HL-60 (cell line): Measurements from ENCODE around the gene MLH1.

Experiments
- DNase-seq, 2 experiments: peaks; one replicate each; pipeline ENCODE4 v3.0.0-alpha.2; 2010 to 2020; ENCODE audit warnings: low read depth in 1 of 2, low spot score in 1 of 2
- H3K27ac ChIP-seq: fragments of 250-450 bp; sonication (Bioruptor Pico); replicated peaks from 2 replicates; pipeline ENCODE4 v1.5.1; 2020; ENCODE audit warnings: mild to moderate bottlenecking, moderate library complexity
- H3K27me3 ChIP-seq: fragments of 250-450 bp; sonication (Bioruptor Pico); 2 replicates; pipeline ENCODE4 v1.5.1; 2021; ENCODE audit warnings: mild to moderate bottlenecking, moderate library complexity; ENCODE audit not compliant: insufficient read depth, poor library complexity, severe bottlenecking
- H3K4me3 ChIP-seq: replicated peaks from 2 replicates; pipeline ENCODE4 v1.5.1; 2011; ENCODE audit warnings: mild to moderate bottlenecking, control low read depth, low read length; ENCODE audit not compliant: insufficient read depth
- GABPA ChIP-seq: IDR thresholded peaks from 2 replicates; pipeline ENCODE4 v1.6.1; 2012; ENCODE audit warnings: low read depth
- POLR2AphosphoS5 ChIP-seq: IDR thresholded peaks from 2 replicates; pipeline ENCODE4 v1.6.1; 2012; ENCODE audit warnings: low read depth
- SPI1 ChIP-seq: IDR thresholded peaks from 2 replicates; pipeline ENCODE4 v1.6.1; 2012; ENCODE audit warnings: low read depth, mild to moderate bottlenecking, borderline replicate concordance
- TF ChIP-seq, protein P1 (sequence below): IDR thresholded peaks from one replicate; pipeline ENCODE4 v1.5.1; 2011; ENCODE audit warnings: low read length, control low read depth, inconsistent platforms; ENCODE audit not compliant: insufficient read depth
- TF ChIP-seq, protein P2 (sequence below): IDR thresholded peaks from 2 replicates; pipeline ENCODE4 v1.6.1; 2012; ENCODE audit warnings: low read depth; ENCODE audit not compliant: insufficient replicate concordance

Gene MLH1

DNA sequence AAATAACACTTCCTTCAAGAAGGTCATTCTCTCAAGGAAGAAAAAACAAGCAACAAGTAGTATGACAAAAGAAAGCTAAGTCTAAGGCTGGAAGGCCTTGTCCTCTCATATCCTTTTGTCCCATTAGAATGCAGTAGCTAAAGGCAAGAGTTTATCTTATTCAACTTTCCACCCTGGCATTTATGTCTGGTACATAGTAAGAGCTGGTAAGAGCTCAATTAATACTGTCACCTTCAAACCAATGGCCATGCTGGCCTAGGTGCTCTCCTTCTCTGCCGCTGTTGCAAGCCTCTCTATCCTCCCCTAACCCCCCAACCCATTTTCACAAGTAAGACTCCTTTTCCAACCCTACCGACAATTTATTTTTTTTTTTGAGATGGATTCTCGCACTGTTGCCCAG lies 99.2 kb downstream of the MLH1 start:
- Histone ChIP-seq H3K27me3 (no peaks in the 10 kb centered on the region), H3K27ac (no peak overlapping the region), H3K4me3 (no peak overlapping the region)
- DNase-seq = no peak
- TF ChIP-seq GABPA = no peak
- no peak for TF ChIP-seq POLR2AphosphoS5
- TF ChIP-seq SPI1 = no peak
- TF ChIP-seq, protein P1, sequence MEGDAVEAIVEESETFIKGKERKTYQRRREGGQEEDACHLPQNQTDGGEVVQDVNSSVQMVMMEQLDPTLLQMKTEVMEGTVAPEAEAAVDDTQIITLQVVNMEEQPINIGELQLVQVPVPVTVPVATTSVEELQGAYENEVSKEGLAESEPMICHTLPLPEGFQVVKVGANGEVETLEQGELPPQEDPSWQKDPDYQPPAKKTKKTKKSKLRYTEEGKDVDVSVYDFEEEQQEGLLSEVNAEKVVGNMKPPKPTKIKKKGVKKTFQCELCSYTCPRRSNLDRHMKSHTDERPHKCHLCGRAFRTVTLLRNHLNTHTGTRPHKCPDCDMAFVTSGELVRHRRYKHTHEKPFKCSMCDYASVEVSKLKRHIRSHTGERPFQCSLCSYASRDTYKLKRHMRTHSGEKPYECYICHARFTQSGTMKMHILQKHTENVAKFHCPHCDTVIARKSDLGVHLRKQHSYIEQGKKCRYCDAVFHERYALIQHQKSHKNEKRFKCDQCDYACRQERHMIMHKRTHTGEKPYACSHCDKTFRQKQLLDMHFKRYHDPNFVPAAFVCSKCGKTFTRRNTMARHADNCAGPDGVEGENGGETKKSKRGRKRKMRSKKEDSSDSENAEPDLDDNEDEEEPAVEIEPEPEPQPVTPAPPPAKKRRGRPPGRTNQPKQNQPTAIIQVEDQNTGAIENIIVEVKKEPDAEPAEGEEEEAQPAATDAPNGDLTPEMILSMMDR = no peak
- TF ChIP-seq, protein P2, sequence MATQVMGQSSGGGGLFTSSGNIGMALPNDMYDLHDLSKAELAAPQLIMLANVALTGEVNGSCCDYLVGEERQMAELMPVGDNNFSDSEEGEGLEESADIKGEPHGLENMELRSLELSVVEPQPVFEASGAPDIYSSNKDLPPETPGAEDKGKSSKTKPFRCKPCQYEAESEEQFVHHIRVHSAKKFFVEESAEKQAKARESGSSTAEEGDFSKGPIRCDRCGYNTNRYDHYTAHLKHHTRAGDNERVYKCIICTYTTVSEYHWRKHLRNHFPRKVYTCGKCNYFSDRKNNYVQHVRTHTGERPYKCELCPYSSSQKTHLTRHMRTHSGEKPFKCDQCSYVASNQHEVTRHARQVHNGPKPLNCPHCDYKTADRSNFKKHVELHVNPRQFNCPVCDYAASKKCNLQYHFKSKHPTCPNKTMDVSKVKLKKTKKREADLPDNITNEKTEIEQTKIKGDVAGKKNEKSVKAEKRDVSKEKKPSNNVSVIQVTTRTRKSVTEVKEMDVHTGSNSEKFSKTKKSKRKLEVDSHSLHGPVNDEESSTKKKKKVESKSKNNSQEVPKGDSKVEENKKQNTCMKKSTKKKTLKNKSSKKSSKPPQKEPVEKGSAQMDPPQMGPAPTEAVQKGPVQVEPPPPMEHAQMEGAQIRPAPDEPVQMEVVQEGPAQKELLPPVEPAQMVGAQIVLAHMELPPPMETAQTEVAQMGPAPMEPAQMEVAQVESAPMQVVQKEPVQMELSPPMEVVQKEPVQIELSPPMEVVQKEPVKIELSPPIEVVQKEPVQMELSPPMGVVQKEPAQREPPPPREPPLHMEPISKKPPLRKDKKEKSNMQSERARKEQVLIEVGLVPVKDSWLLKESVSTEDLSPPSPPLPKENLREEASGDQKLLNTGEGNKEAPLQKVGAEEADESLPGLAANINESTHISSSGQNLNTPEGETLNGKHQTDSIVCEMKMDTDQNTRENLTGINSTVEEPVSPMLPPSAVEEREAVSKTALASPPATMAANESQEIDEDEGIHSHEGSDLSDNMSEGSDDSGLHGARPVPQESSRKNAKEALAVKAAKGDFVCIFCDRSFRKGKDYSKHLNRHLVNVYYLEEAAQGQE = no peak

DNA sequence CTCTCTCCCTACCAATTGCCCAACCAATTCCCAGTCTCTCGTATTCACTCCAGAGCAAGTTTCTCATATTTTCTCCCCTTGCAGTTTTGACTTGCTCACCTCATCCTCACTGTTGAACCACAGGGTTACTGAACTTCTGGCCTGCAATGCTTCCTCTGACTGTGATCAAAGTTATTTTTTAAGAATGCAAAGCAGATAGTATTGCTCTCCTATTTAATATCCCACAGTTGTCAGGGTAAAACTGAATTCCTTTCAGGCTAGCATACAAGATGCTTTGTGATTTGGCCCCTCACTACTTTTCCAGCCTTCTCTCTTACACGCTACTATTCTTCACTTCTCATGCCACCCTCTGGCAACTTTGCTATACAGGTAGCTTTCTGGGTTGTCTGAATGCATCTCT lies 100.2 kb downstream of the MLH1 start:
- Histone ChIP-seq H3K4me3 (no peak overlapping the region), H3K27me3 (no peaks in the 10 kb centered on the region), H3K27ac (no peak overlapping the region)
- no peak for DNase-seq
- TF ChIP-seq, protein P1 = no peak
- TF ChIP-seq POLR2AphosphoS5 (no peak), GABPA (no peak), SPI1 (no peak)

DNA sequence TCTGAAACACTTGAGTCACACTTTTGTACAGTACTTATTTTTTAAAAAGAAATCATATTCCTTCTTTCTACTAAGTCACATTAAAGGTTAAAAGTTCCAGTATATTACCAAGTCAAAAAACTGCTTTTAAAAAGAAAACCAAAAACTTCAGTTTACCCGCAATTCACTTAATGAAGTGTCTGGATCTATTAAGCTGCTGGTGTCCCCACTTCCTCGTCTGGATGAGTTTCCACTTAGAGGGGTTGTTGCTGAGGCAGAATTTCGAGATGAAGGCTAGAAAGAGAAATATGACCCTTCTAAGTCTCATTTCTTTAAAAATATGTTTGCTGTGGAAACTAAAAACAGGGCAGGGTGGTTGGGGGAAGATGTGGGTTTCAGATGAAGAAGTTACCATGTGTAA lies 101.3 kb downstream of the MLH1 start:
- Histone ChIP-seq H3K27me3 (no peaks in the 10 kb centered on the region), H3K27ac (no peak overlapping the region), H3K4me3 (no peak overlapping the region)
- DNase-seq = no peak
- TF ChIP-seq, protein P2 = no peak
- no peak for TF ChIP-seq POLR2AphosphoS5
- no peak for TF ChIP-seq GABPA
- no peak for TF ChIP-seq SPI1
- TF ChIP-seq, protein P1 = no peak

DNA sequence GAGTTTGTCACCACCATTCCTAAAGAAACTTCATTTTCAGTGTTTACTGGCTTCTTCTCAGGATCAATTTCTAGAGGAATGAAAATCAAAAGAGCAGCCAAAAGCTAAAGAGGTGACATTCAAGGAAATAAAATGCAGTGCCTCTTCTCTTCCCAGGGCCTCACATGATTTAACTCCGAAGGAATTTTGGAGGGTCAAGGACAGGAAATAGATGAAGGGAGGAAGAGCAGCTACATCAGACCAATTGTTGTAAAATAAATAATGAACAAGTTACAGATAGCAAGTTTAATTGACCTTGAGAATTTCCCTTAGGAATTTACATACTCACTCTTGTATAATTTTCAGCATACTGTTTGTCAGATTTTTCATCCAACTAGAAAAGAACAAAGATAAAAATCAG lies 103.0 kb downstream of the MLH1 start:
- H3K27ac ChIP-seq = no peak overlapping the region
- no peak overlapping the region for H3K4me3 ChIP-seq
- TF ChIP-seq GABPA (no peak), POLR2AphosphoS5 (no peak), SPI1 (no peak)
- TF ChIP-seq, protein P1 = no peak
- TF ChIP-seq, protein P2 = no peak
- no peak for DNase-seq
- no peaks in the 10 kb centered on the region for H3K27me3 ChIP-seq
